Central memory CD8-positive, alpha-beta T cell (primary cell): ENCODE data around the gene TSPAN18.

Experiments used
- ATAC-seq: fragments of 150-1000 bp; cut with Tn5 transposase; replicated peaks from 2 replicates; pipeline ENCODE4 v1.10.0; 2022; ENCODE audit warnings: mild to moderate bottlenecking, moderate FRiP score, moderate number of reproducible peaks; ENCODE audit not compliant: poor library complexity, severe bottlenecking; ENCODE audit errors: extremely low read depth
- DNase-seq, 2 donors: peaks; one replicate each; pipeline ENCODE4 v3.0.0; 2021; ENCODE audit warnings: low spot score in 2 of 2
- H3K27ac Mint-ChIP-seq: one replicate; pipeline ENCODE4 v1.8.0; 2022; ENCODE audit warnings: low read depth, mild to moderate bottlenecking, moderate library complexity, mixed read lengths
- H3K27me3 Mint-ChIP-seq: one replicate; pipeline ENCODE4 v1.8.0; 2022; ENCODE audit warnings: mixed read lengths
- H3K36me3 Mint-ChIP-seq: one replicate; pipeline ENCODE4 v1.8.0; 2022; ENCODE audit warnings: mild to moderate bottlenecking, moderate library complexity, mixed read lengths; ENCODE audit not compliant: insufficient read depth
- H3K4me1 Mint-ChIP-seq: one replicate; pipeline ENCODE4 v1.8.0; 2022; ENCODE audit warnings: mixed read lengths
- H3K4me3 Mint-ChIP-seq: one replicate; pipeline ENCODE4 v1.8.0; 2022; ENCODE audit warnings: mild to moderate bottlenecking, moderate library complexity, mixed read lengths
- H3K9me3 Mint-ChIP-seq: one replicate; pipeline ENCODE4 v1.8.0; 2022; ENCODE audit warnings: mixed read lengths

The TSPAN18 gene

DNA sequence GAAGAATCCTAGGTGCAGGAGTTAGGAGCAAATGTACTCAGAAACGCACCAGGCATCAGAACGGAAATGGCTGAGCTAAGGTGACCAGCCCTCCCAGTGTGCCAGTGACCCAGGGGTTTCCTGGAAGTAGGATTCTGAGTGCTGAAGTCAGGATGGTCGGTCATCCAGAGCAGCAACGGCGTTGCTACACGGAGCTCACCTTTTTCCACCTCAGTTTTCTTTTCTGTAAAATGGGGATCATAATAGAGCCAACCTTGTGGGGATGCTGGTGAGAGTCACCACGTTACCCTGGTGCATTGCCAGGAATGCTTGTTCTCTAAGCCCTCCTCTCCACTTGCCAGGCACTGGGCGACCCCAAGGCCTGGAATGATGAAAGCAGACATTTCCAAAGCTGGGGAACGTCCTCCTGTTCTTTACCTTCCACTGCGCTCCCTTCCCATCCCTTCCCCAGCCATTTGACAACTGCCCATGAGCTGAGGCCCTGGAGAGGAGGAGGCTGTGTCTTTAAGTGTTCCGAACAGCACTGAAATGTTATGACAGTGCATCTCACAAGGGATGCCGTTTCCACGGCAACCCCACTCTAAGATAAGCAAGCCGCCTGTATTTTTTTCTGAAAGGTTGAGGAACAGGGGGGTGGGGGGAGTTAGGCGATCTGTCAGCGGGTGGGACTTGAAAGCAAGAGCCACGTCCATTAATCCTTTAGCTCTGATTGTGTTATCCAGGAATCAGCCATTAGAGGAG lies 66.8 kb downstream of the TSPAN18 start:
- no peaks in the 10 kb centered on the region for H3K36me3 Mint-ChIP-seq
- no peak overlapping the region for H3K27ac Mint-ChIP-seq
- H3K4me3 Mint-ChIP-seq, result no peak overlapping the region
- H3K9me3 Mint-ChIP-seq, result no peaks in the 10 kb centered on the region
- no peaks in the 10 kb centered on the region for H3K4me1 Mint-ChIP-seq
- H3K27me3 Mint-ChIP-seq, result peaks cover 24% of the 10 kb centered on the region
- no peak for DNase-seq
- no peak for ATAC-seq

DNA sequence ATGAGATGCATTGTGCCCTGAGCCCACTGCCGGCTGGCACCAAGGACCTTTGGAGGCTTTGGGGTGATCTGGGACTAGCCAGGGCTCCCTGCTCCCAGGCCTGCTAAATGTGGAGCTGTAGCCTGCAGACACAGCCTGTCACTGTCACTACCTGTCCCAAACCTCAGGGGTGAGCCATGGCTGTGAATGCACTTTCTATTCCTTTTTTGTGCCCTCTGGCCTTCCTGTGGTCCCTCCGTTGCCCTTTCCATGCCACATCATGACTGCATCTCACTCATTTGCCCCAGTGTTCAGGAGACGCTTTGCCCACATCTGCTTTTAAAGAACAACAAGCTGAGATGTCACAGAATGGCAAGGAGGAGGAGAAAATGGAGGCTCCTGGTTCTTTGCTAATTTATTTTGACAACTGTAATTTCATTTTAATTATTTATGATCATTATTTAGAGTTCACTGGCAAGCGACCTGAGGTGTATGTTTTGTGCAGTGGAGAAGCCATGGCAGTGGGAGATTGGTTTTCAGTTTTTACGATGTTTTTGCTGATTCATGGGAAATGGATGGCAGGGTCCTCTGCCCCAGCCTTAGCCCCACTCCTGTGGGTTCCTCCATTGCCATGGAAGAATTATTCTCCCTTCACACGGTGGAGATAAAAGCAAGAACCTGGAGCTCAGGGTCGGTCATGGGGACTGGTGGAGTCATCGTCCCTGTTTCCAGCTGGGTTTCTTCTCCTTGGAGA lies 69.2 kb downstream of the TSPAN18 start:
- no peaks in the 10 kb centered on the region for H3K4me1 Mint-ChIP-seq
- H3K27me3 Mint-ChIP-seq, result peaks cover 35% of the 10 kb centered on the region
- no peak for DNase-seq
- no peak for ATAC-seq
- no peaks in the 10 kb centered on the region for H3K36me3 Mint-ChIP-seq
- H3K27ac Mint-ChIP-seq, result no peak overlapping the region
- H3K4me3 Mint-ChIP-seq, result no peak overlapping the region
- H3K9me3 Mint-ChIP-seq, result no peaks in the 10 kb centered on the region

DNA sequence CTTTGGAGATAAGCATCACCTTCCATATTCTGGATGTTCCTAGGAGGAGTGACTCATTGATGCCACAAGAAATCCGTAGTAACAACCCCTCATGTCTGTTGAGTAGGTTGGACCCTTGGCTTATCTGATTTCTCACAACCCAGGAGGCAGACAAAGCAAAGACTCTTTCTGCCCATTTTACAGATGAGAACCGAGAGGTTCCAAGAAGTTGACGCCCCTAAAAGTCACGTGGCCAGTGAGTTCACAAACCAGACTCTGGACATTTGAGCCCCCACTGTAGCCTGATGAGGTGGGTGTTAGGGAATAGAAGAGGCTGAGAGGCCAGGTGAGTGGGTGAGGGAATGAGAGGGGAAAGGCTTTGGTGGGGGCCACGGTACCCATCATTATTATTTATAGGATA lies 70.3 kb downstream of the TSPAN18 start:
- Mint-ChIP-seq H3K36me3 (no peaks in the 10 kb centered on the region), H3K4me3 (no peak overlapping the region), H3K9me3 (no peaks in the 10 kb centered on the region), H3K27ac (no peak overlapping the region), H3K27me3 (peaks cover 45% of the 10 kb centered on the region), H3K4me1 (no peaks in the 10 kb centered on the region)
- ATAC-seq (no peak), DNase-seq (no peak)

GRCh38 chr11:44797886-44798606 lies 71.3 kb downstream of the TSPAN18 start:
- Mint-ChIP-seq H3K4me1 (no peaks in the 10 kb centered on the region), H3K4me3 (no peak overlapping the region), H3K27ac (no peak overlapping the region), H3K9me3 (no peaks in the 10 kb centered on the region), H3K36me3 (no peaks in the 10 kb centered on the region), H3K27me3 (peaks cover 47% of the 10 kb centered on the region)
- ATAC-seq, result no peak
- no peak for DNase-seq

- no peaks in the 10 kb centered on the region for H3K4me1 Mint-ChIP-seq
- DNase-seq, result no peak
- no peak overlapping the region for H3K27ac Mint-ChIP-seq
- H3K27me3 Mint-ChIP-seq, result peaks cover 50% of the 10 kb centered on the region
- H3K9me3 Mint-ChIP-seq, result no peaks in the 10 kb centered on the region
- no peaks in the 10 kb centered on the region for H3K36me3 Mint-ChIP-seq
- no peak for ATAC-seq
- no peak overlapping the region for H3K4me3 Mint-ChIP-seq
These were observed 71.8 kb downstream of the TSPAN18 start for GRCh38 chr11:44798607-44798972.

- Mint-ChIP-seq H3K9me3 (no peaks in the 10 kb centered on the region), H3K36me3 (no peaks in the 10 kb centered on the region), H3K27me3 (peaks cover 50% of the 10 kb centered on the region), H3K4me3 (no peak overlapping the region), H3K27ac (no peak overlapping the region), H3K4me1 (no peaks in the 10 kb centered on the region)
- DNase-seq (no peak), ATAC-seq (no peak)
These were observed 72.2 kb downstream of the TSPAN18 start for GRCh38 chr11:44799012-44799411.

DNA sequence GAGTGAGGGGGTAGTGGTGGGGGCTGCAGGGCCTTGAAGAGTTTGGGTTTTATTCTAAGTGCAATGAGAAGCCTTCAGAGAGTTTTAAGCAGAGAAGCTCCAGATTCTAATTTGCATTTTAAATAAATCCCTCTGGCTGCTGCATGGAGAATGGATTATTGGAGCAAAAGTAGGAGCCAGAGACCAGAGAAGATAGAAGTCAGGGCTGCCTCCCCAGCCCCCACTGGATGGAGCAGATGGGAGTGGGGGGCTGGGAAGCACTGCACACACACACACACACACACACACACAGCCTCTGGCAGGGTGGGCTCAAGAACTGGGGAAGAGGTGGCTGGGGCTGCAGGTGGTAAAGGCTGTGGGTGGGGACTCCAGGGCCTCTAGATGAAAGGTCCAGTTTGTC lies 75.6 kb downstream of the TSPAN18 start:
- ATAC-seq (no peak), DNase-seq (no peak)
- Mint-ChIP-seq H3K27me3 (peaks cover 44% of the 10 kb centered on the region), H3K4me1 (no peaks in the 10 kb centered on the region), H3K36me3 (no peaks in the 10 kb centered on the region), H3K9me3 (no peaks in the 10 kb centered on the region), H3K4me3 (no peak overlapping the region), H3K27ac (no peak overlapping the region)

- Mint-ChIP-seq H3K27me3 (peaks cover 39% of the 10 kb centered on the region), H3K4me3 (no peak overlapping the region), H3K27ac (no peak overlapping the region), H3K9me3 (no peaks in the 10 kb centered on the region), H3K36me3 (no peaks in the 10 kb centered on the region), H3K4me1 (no peaks in the 10 kb centered on the region)
- DNase-seq, result no peak
- ATAC-seq, result no peak
These were observed 76.2 kb downstream of the TSPAN18 start for GRCh38 chr11:44803009-44803408.

DNA sequence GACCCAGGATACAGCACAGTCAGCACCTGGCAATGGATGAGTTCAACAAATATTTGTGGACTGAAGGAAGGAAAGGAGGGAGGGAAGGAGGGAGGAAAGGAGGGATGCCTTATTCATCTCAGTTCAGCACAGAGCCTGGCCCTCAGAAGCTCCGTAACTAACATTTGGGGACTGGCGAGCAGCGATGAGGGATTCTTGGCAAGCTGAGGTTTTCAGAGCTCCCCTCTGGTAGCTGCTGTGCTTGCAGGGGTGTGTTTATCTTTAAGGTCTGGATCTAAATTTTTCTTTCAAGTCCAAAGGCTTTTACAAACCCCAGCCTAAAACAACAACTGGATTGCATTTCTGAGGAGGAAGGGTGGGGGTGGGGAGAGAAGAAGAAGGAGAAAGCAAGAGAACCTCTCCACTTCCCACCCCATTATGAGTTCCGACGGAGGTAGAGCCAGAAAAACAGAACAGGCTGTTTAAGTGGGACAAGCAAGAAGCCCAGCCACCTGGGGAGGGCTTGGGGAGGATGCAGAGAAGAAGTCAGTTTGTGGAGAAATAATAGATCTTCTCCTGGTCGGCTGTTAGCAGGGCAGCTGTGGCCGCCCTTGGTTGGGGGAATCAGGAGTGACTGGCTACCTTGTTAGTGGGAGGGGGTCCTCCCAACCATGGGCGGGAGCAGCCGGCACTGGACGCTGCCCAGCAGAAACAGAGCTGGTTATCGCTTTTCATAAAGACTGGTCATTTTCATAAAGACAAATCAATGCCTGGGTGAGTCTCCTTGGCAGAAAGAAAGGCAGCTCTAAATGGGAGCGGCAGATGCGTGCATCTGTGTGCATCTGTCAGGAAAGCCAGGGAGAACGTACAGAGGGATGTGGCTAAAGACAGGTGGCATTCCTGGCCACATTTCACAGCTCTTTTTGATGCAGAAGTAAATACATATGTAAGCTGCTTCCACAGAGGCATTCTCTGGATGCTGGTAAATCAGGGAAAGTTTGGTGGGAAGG lies 78.0 kb downstream of the TSPAN18 start:
- H3K27me3 Mint-ChIP-seq, result peaks cover 23% of the 10 kb centered on the region
- H3K4me3 Mint-ChIP-seq, result no peak overlapping the region
- H3K9me3 Mint-ChIP-seq, result no peaks in the 10 kb centered on the region
- no peaks in the 10 kb centered on the region for H3K36me3 Mint-ChIP-seq
- H3K4me1 Mint-ChIP-seq, result no peaks in the 10 kb centered on the region
- ATAC-seq (no peak), DNase-seq (no peak)
- H3K27ac Mint-ChIP-seq, result no peak overlapping the region

- Mint-ChIP-seq H3K4me1 (no peaks in the 10 kb centered on the region), H3K36me3 (no peaks in the 10 kb centered on the region), H3K9me3 (no peaks in the 10 kb centered on the region), H3K27me3 (peaks cover 23% of the 10 kb centered on the region), H3K4me3 (no peak overlapping the region), H3K27ac (no peak overlapping the region)
- ATAC-seq, result no peak
- DNase-seq, result no peak
These were observed 78.8 kb downstream of the TSPAN18 start for GRCh38 chr11:44805596-44805995.

- no peaks in the 10 kb centered on the region for H3K4me1 Mint-ChIP-seq
- H3K9me3 Mint-ChIP-seq, result no peaks in the 10 kb centered on the region
- H3K27me3 Mint-ChIP-seq, result peaks cover 2% of the 10 kb centered on the region
- H3K4me3 Mint-ChIP-seq, result no peak overlapping the region
- ATAC-seq (no peak), DNase-seq (no peak)
- H3K36me3 Mint-ChIP-seq, result no peaks in the 10 kb centered on the region
- H3K27ac Mint-ChIP-seq, result no peak overlapping the region
These were observed 81.4 kb downstream of the TSPAN18 start for GRCh38 chr11:44808053-44808753.

DNA sequence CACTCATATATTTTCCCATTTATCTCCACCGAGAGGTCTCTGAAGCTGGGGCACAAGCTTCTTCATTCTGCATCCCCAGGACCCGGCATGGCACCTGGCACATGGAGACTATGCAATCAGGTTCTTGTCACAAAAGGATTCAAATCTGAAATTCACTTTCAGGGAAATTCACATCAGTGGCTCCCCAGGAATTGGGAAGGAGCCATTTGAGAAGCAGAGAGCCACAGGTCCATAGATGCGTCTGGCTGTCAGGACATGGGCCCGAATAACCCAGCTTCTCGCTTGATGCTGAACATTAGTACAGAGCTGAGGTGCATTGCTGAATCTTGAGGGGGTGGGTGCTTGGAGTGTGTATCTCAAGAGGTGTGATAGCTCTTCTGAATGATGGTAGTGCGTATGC lies 82.5 kb downstream of the TSPAN18 start:
- H3K36me3 Mint-ChIP-seq, result no peaks in the 10 kb centered on the region
- no peaks in the 10 kb centered on the region for H3K27me3 Mint-ChIP-seq
- DNase-seq, result no peak
- H3K4me3 Mint-ChIP-seq, result no peak overlapping the region
- H3K9me3 Mint-ChIP-seq, result no peaks in the 10 kb centered on the region
- H3K27ac Mint-ChIP-seq, result no peak overlapping the region
- no peaks in the 10 kb centered on the region for H3K4me1 Mint-ChIP-seq
- ATAC-seq, result no peak
